Stimulated activated naive CD8-positive, alpha-beta T cell treated with anti-CD3 and anti-CD28 coated beads, Interleukin-15, Interleukin-2, amounts not matched to agents 100 ng/mL and 50 ng/mL, for 24 hours (primary cell): ENCODE results near the gene AKT3.
A peak's percentile ranks its signal among the peaks of the same experiment; 100 is the strongest.
"Not testable (repeated sequence)": the region's sequence is repeated elsewhere in the genome, so short reads cannot be mapped to it uniquely, and the experiment has no call there.

Source experiments
- H3K27ac Mint-ChIP-seq: one replicate; pipeline ENCODE4 v1.8.0; 2021; ENCODE audit warnings: mild to moderate bottlenecking, mixed read lengths
- H3K27me3 Mint-ChIP-seq: one replicate; pipeline ENCODE4 v1.8.0; 2021; ENCODE audit warnings: mixed read lengths
- H3K36me3 Mint-ChIP-seq: one replicate; pipeline ENCODE4 v1.8.0; 2021; ENCODE audit warnings: low read depth, mixed read lengths
- H3K4me1 Mint-ChIP-seq: one replicate; pipeline ENCODE4 v1.8.0; 2021; ENCODE audit warnings: low read depth, mixed read lengths
- H3K4me3 Mint-ChIP-seq: one replicate; pipeline ENCODE4 v1.8.0; 2021; ENCODE audit warnings: mild to moderate bottlenecking, mixed read lengths
- H3K9me3 Mint-ChIP-seq: one replicate; pipeline ENCODE4 v1.8.0; 2021; ENCODE audit warnings: mixed read lengths

AKT3 gene

DNA sequence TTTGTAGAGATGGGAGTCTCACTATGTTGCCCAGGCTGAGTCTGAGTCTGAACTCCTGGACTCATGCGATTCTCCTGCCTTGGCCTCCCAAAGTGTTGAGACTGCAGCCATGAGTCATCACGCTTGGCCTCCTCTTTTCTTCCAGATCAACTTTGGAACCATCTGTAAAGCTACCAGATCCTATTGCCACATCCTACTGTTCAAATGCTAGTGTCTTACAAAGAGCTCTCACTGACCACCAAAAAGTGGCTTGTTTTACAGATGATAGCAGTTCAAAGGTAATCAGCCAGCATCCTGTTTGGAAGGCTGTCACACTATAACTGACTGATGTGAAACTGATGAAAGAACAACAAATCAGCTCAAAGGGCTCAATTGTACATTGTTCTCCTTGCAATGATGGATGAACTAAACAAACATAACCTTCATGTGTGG, 221.6 kb downstream of the AKT3 start:
- H3K36me3 Mint-ChIP-seq = peaks cover 81% of the 10 kb centered on the region
- H3K9me3 Mint-ChIP-seq = peaks cover 16% of the 10 kb centered on the region

GRCh38 chr1:243623841-243624240, 226.2 kb downstream of the AKT3 start:
- Mint-ChIP-seq H3K27me3 (no peaks in the 10 kb centered on the region), H3K4me1 (peaks cover 23% of the 10 kb centered on the region), H3K27ac (no peak overlapping the region), H3K9me3 (peaks cover 27% of the 10 kb centered on the region), H3K4me3 (no peak overlapping the region), H3K36me3 (peaks cover 90% of the 10 kb centered on the region)

More for the DNA sequence above, 221.6 kb downstream of the AKT3 start:
- Mint-ChIP-seq H3K27me3 (no peaks in the 10 kb centered on the region), H3K27ac (no peak overlapping the region), H3K4me3 (no peak overlapping the region), H3K4me1 (no peaks in the 10 kb centered on the region)

DNA sequence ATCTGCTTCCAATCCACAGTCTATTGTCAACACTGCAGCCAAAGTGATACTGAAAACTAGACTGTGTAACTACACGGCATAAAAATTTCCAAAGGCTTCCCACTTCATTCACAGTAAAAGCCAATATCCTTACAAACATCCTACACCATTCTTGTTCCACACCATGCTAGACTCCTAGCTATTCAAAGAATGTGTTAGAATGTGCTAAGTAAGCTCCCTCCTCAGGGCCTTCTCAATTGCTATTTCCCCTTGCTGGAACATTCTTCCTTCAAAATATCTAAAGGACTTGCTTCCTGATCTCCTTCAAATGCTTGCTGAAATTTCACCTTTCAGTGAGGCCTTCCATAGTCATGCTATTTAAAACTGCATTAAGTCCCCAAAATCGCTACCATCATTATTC, 228.1 kb downstream of the AKT3 start:
- no peaks in the 10 kb centered on the region for H3K27me3 Mint-ChIP-seq
- H3K36me3 Mint-ChIP-seq = peaks cover 83% of the 10 kb centered on the region
- no peak overlapping the region for H3K27ac Mint-ChIP-seq
- no peak overlapping the region for H3K4me3 Mint-ChIP-seq
- peaks cover 27% of the 10 kb centered on the region for H3K9me3 Mint-ChIP-seq
- H3K4me1 Mint-ChIP-seq = peaks cover 25% of the 10 kb centered on the region

DNA sequence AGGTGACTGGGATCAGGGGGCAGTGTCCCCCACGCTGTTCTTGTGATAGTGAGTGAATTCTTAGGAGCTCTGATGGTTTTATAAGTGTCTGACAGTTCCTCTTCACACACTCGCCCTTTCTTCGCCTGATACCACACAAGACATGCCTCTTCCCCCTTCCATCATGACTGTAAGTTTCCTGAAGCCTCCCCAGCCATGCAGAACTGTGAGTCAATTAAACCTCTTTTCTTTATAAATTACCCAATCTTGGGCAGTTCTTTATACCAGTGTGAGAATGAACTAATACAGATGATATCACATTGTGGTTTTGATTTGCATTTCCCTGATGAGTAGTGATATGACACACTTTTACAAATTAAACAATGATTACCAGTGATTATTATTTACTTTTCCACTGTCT, 229.9 kb downstream of the AKT3 start:
- Mint-ChIP-seq H3K27me3 (no peaks in the 10 kb centered on the region), H3K36me3 (peaks cover 66% of the 10 kb centered on the region), H3K9me3 (peaks cover 27% of the 10 kb centered on the region), H3K27ac (peak overlapping the region; percentile 1), H3K4me3 (no peak overlapping the region), H3K4me1 (peaks cover 25% of the 10 kb centered on the region)

DNA sequence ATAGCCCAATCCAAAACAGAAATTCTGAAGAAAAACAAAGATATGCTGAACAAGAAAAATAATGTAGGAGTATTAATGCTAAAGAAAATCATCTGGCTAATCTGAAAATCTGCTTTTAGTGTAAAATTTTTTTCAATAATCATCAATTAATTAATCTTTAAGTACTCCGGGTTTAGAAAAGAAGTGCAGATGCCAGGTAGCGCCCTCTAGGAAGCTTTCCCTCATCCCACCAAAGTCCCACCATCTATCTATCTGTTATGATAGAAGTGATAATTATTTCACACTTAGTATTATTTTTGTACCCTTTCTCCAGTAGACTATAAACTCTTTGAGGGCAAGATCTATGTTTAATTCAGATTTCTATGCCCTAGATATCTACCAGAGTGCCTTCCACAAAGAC, 240.3 kb downstream of the AKT3 start:
- no peak overlapping the region for H3K4me3 Mint-ChIP-seq
- no peak overlapping the region for H3K27ac Mint-ChIP-seq
- peaks cover 7% of the 10 kb centered on the region for H3K9me3 Mint-ChIP-seq
- H3K36me3 Mint-ChIP-seq = peaks cover 53% of the 10 kb centered on the region
- H3K27me3 Mint-ChIP-seq = no peaks in the 10 kb centered on the region
- no peaks in the 10 kb centered on the region for H3K4me1 Mint-ChIP-seq

DNA sequence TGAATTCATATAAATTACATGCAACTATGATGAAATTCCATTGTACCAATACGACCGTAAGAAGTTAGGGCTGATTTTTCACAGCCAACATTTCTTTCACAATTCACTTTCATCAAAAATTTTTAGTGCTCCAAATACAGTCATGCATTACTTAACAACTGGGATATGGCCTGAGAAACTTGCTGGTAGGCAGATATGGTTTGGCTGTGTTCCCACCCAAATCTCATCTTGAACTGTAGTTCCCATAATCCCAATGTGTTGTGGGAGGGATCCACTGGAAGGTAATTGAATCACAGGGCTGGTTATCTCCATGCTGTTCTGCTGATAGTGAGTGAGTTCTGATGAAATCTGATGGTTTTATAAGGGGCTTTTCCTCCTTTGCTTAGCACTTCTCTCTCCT, 244.4 kb downstream of the AKT3 start:
- Mint-ChIP-seq H3K9me3 (peaks cover 25% of the 10 kb centered on the region), H3K4me1 (no peaks in the 10 kb centered on the region), H3K27me3 (no peaks in the 10 kb centered on the region), H3K4me3 (no peak overlapping the region), H3K36me3 (peaks cover 76% of the 10 kb centered on the region), H3K27ac (no peak overlapping the region)

GRCh38 chr1:243601720-243602119, 248.3 kb downstream of the AKT3 start:
- H3K4me1 Mint-ChIP-seq = peaks cover 30% of the 10 kb centered on the region
- no peak overlapping the region for H3K27ac Mint-ChIP-seq
- H3K36me3 Mint-ChIP-seq = peaks cover 50% of the 10 kb centered on the region
- peaks cover 18% of the 10 kb centered on the region for H3K9me3 Mint-ChIP-seq
- no peaks in the 10 kb centered on the region for H3K27me3 Mint-ChIP-seq
- no peak overlapping the region for H3K4me3 Mint-ChIP-seq

- Mint-ChIP-seq H3K9me3 (peaks cover 9% of the 10 kb centered on the region), H3K36me3 (peaks cover 30% of the 10 kb centered on the region), H3K27me3 (no peaks in the 10 kb centered on the region), H3K4me1 (peaks cover 48% of the 10 kb centered on the region), H3K27ac (peak overlapping the region; percentile 55), H3K4me3 (peak overlapping the region; percentile 17)
Observed at GRCh38 chr1:243598433-243598832, 251.6 kb downstream of the AKT3 start.

DNA sequence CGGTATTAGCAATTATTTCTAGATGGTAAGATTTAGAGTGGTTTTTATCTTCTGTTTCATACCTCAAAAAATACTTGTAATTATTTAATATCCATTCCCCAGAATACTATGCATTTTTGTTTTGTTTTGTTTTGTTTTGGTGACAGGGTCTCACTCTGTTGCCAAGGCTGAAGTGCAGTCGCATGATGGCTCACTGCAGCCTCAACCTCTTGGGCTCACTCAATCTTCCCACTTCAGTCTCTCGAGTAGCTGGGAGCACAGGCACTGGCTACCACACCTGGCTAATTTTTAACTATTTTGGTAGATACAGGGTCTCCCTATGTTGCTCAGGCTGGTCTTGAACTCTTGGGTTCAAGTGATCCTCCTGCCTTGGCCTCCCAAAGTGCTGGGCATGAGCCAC, 252.7 kb downstream of the AKT3 start:
- Mint-ChIP-seq H3K27ac (no peak overlapping the region), H3K36me3 (peaks cover 29% of the 10 kb centered on the region), H3K9me3 (peaks cover 7% of the 10 kb centered on the region), H3K4me3 (no peak overlapping the region), H3K4me1 (peaks cover 48% of the 10 kb centered on the region), H3K27me3 (no peaks in the 10 kb centered on the region)

DNA sequence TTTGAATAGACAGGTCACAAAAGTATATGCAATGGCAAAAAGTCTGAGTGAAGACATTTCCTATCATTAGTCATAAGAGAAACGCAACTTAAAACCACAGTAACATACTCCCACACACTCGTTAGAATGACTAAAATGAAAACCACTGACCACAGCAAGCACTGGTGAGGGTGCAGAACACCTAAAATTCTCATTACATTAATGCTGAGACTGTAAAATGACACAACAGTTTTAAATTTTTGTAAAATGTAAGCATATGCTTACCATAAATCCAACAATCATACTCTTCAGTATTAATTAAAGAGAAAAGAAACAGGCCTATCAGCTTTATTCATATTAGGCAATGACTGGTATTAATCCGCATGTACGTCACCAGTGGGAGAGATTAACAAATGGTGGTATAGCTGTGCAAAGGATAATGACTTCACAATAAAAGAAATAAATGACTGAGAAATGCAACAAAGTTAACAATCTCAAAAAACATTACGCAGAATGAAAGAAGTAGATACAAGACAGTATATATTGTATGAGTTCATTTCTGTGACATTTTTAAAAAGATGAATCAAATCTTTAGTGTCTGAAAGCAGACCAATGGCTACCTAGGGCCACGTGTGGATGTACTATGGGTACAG, 253.5 kb downstream of the AKT3 start:
- H3K27me3 Mint-ChIP-seq = no peaks in the 10 kb centered on the region
- H3K4me1 Mint-ChIP-seq = peaks cover 48% of the 10 kb centered on the region
- H3K4me3 Mint-ChIP-seq = peak overlapping the region; percentile 46
- peak overlapping the region; percentile 84 for H3K27ac Mint-ChIP-seq
- peaks cover 30% of the 10 kb centered on the region for H3K36me3 Mint-ChIP-seq
- H3K9me3 Mint-ChIP-seq = peaks cover 4% of the 10 kb centered on the region

GRCh38 chr1:243595527-243596210, 254.4 kb downstream of the AKT3 start:
- Mint-ChIP-seq H3K36me3 (peaks cover 32% of the 10 kb centered on the region), H3K27ac (peak overlapping the region; percentile 84), H3K4me1 (peaks cover 48% of the 10 kb centered on the region), H3K9me3 (peaks cover 8% of the 10 kb centered on the region), H3K27me3 (no peaks in the 10 kb centered on the region), H3K4me3 (peak overlapping the region; percentile 46)

GRCh38 chr1:243594455-243594854, 255.6 kb downstream of the AKT3 start:
- H3K36me3 Mint-ChIP-seq = peaks cover 43% of the 10 kb centered on the region

GRCh38 chr1:243589286-243589685, 260.8 kb downstream of the AKT3 start:
- not testable (repeated sequence) for H3K27ac Mint-ChIP-seq, H3K4me3 Mint-ChIP-seq, H3K27me3 Mint-ChIP-seq
- Mint-ChIP-seq H3K9me3 (peaks cover 34% of the 10 kb centered on the region), H3K36me3 (peaks cover 75% of the 10 kb centered on the region), H3K4me1 (peaks cover 16% of the 10 kb centered on the region)

More at GRCh38 chr1:243594455-243594854, 255.6 kb downstream of the AKT3 start:
- Mint-ChIP-seq H3K4me3 (no peak overlapping the region), H3K4me1 (peaks cover 42% of the 10 kb centered on the region), H3K9me3 (peaks cover 18% of the 10 kb centered on the region), H3K27me3 (no peaks in the 10 kb centered on the region), H3K27ac (no peak overlapping the region)

DNA sequence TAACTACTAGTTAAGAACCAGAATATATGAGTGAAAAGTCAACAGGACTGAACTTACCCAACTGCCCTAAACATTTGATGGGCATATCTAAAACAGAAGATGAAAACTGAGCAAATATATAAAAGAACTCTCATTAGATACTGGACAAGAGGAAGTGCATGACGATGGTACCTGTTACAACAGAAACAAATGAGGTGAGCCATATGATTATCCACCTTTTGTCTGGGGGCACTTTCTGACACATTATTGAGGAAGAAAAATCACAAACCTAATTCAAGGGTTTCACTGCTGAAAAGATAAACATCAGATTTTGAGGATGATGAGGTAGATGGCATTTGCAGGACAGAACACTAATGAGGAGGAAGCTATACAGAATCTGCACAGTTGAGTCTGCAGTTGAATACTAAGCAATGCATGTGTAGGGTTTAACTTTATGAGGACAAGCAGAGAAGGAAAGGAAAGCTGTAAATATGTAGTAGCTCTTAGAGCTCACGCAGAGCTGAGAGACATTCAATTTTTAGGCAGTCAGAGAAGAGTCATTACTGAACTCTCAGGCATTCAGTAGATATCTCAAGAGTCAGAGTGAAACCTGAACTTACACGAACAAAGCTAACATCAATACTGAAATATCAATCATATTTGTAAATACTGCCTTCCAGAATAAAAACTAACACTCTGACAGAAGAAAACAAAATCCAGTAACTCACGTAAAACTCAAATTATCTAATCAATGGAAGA, 262.1 kb downstream of the AKT3 start:
- peaks cover 16% of the 10 kb centered on the region for H3K4me1 Mint-ChIP-seq
- H3K27ac Mint-ChIP-seq = peak overlapping the region; percentile 27
- peaks cover 81% of the 10 kb centered on the region for H3K36me3 Mint-ChIP-seq
- no peaks in the 10 kb centered on the region for H3K27me3 Mint-ChIP-seq
- H3K4me3 Mint-ChIP-seq = no peak overlapping the region
- peaks cover 46% of the 10 kb centered on the region for H3K9me3 Mint-ChIP-seq

- Mint-ChIP-seq H3K36me3 (peaks cover 81% of the 10 kb centered on the region), H3K4me3 (no peak overlapping the region)
Observed at GRCh38 chr1:243587285-243587684, 262.8 kb downstream of the AKT3 start.

More at GRCh38 chr1:243587285-243587684, 262.8 kb downstream of the AKT3 start:
- H3K4me1 Mint-ChIP-seq = peaks cover 16% of the 10 kb centered on the region
- H3K27me3 Mint-ChIP-seq = no peaks in the 10 kb centered on the region
- H3K27ac Mint-ChIP-seq = no peak overlapping the region
- H3K9me3 Mint-ChIP-seq = peaks cover 51% of the 10 kb centered on the region
